ENCODE measurements around the gene TYMP. TPM values are rescaled to one million over a fixed set of nuclear protein-coding genes. Genes with fewer than 3 reads are reported as not detected.

TYMP gene
- total and polyA plus RNA-seq, 8 donors, result 14.3 to 162 (median 70.2) TPM

DNA sequence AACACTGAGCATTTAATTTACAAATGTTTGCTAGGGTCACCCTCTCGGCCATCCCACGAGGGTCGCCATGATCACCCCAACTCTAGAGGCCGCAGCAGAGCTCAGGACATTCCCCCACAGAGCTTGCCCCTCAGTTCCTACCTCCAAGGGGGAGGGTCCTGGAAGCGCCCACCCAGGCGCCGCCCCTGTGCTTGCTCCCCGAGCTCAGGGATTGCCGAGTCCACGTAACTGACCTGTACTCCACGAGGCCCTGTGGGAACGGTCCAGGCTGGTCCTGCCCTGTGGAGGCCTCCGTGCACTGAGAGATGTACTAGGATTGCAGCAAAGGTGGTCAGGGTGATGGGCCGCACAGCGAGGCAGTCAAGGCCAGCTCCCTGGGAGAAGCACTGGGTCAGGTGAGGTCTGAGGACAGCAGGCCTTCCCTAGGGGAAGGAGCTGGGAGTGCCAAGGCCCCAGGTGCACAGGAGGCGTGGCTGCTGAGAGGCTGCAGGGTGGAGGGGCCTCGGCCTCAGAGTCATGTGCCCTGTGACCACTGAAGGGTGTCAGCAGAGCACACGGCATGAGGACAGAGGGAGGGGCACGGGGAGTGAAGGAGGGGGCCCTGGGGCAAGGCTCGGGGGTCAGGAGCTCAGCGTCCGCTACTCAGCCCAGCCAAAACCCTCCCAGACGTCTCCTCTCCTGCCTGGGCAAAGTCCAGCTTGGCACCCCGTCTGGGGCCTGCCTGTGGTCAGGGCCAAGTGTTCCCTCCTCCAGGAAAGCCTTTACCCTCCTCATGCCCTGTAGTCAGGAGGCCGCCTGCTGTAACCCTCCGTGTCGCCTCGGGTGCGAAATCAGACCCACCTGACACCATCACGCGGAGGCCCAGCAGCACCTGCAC lies 45.6 kb downstream of the TYMP start:
- DNase-seq, result peak; percentile 81 to 90
- H3K4me3 ChIP-seq, result no peak overlapping the region
- peaks cover 7 to 91% (median 29%) of the 10 kb centered on the region in 3 donors for H3K27me3 ChIP-seq
- peak overlapping the region in 4 of 5 donors; percentile 30 to 74 (median 56) for H3K27ac ChIP-seq
- intact Hi-C loops (cut with DNase I; ENCODE audit: low total_unique reads), result no loop called here
- WGBS, 5 donors, result 45 to 72% (median 56%) methylated on average over 23 to 31 of the region's 31 CpGs
- H3K4me1 ChIP-seq, result peaks cover 24 to 51% (median 46%) of the 10 kb centered on the region in 4 donors
- no peaks in the 10 kb centered on the region for H3K36me3 ChIP-seq
- TF ChIP-seq, protein P1, sequence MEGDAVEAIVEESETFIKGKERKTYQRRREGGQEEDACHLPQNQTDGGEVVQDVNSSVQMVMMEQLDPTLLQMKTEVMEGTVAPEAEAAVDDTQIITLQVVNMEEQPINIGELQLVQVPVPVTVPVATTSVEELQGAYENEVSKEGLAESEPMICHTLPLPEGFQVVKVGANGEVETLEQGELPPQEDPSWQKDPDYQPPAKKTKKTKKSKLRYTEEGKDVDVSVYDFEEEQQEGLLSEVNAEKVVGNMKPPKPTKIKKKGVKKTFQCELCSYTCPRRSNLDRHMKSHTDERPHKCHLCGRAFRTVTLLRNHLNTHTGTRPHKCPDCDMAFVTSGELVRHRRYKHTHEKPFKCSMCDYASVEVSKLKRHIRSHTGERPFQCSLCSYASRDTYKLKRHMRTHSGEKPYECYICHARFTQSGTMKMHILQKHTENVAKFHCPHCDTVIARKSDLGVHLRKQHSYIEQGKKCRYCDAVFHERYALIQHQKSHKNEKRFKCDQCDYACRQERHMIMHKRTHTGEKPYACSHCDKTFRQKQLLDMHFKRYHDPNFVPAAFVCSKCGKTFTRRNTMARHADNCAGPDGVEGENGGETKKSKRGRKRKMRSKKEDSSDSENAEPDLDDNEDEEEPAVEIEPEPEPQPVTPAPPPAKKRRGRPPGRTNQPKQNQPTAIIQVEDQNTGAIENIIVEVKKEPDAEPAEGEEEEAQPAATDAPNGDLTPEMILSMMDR (IDR thresholded peaks at IDR 0.05), result no peak
- TF ChIP-seq EP300 (IDR thresholded peaks at IDR 0.05), result no peak
- TF ChIP-seq POLR2A (IDR thresholded peaks at IDR 0.05), result no peak
- TF ChIP-seq POLR2AphosphoS5 (IDR thresholded peaks at IDR 0.05), result no peak
- no peaks in the 10 kb centered on the region for H3K9me3 ChIP-seq

DNA sequence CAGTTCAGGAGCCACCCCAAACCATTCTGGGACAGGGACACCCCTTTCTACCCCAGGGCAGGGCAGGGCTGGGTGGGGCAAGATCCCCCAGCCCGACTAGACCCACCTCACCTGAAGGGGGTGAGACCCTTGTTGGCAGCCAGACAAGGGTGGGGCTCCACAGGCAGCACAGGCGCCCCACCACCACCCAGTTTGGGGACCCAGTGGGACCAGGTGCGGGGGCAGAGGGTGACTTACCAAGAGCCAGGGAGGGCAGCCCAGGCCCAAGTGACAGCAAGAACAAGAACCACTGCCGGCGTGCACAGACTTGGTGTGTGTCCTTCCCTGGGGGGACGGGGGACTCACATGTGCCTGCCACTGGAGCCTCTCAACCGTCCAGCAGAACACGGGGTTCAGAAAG lies 46.3 kb downstream of the TYMP start:
- Histone ChIP-seq H3K36me3 (no peaks in the 10 kb centered on the region), H3K27me3 (peaks cover 7 to 92% (median 29%) of the 10 kb centered on the region in 3 donors), H3K4me3 (no peak overlapping the region), H3K9me3 (no peaks in the 10 kb centered on the region), H3K4me1 (peaks cover 24 to 51% (median 46%) of the 10 kb centered on the region in 4 donors), H3K27ac (peak overlapping the region in 3 of 5 donors; percentile 30 to 74 (median 60))
- intact Hi-C loops (cut with DNase I; ENCODE audit: low total_unique reads), result no loop called here
- DNase-seq, result no peak
- TF ChIP-seq, protein P1 (IDR thresholded peaks at IDR 0.05), result no peak
- no peak for TF ChIP-seq EP300 (IDR thresholded peaks at IDR 0.05)
- TF ChIP-seq POLR2A (IDR thresholded peaks at IDR 0.05), result no peak
- TF ChIP-seq POLR2AphosphoS5 (IDR thresholded peaks at IDR 0.05), result no peak
- 80 to 87% (median 85%) methylated on average over 7 to 8 of the region's 8 CpGs for WGBS, 5 donors

DNA sequence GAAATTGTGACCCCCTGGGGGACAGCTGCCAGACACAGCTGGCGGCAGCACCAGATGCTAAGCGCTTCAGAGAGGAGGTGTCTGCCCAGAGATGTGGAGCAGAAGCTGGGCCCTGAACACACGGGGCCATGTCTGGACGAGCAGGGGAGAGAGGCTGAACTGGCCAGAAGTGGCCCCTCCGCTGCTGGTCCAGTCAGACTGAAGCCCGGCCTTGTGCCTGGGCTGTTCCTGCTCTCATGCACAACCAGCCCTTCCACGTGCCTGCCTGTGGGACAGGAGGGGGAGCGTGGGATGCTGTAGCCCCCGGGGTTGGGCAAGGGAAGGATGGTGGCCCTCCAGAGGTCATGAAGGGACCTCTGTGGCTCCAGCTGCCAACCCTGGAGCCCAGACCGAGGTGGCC lies 46.7 kb downstream of the TYMP start:
- DNase-seq, result no peak
- H3K36me3 ChIP-seq, result no peaks in the 10 kb centered on the region
- WGBS, 5 donors, result 67 to 87% (median 70%) methylated on average over 3 to 10 of the region's 10 CpGs
- no peaks in the 10 kb centered on the region for H3K9me3 ChIP-seq
- peaks cover 24 to 51% (median 46%) of the 10 kb centered on the region in 4 donors for H3K4me1 ChIP-seq
- intact Hi-C loops (cut with DNase I; ENCODE audit: low total_unique reads), result no loop called here
- H3K4me3 ChIP-seq, result peak overlapping the region in 1 of 4 donors; percentile 63
- H3K27me3 ChIP-seq, result peaks cover 7 to 89% (median 29%) of the 10 kb centered on the region in 3 donors
- peak overlapping the region in 2 of 5 donors; percentile 60 to 74 for H3K27ac ChIP-seq
- TF ChIP-seq POLR2A (IDR thresholded peaks at IDR 0.05) (no peak), EP300 (IDR thresholded peaks at IDR 0.05) (no peak), POLR2AphosphoS5 (IDR thresholded peaks at IDR 0.05) (no peak)
- TF ChIP-seq, protein P1 (IDR thresholded peaks at IDR 0.05), result no peak

DNA sequence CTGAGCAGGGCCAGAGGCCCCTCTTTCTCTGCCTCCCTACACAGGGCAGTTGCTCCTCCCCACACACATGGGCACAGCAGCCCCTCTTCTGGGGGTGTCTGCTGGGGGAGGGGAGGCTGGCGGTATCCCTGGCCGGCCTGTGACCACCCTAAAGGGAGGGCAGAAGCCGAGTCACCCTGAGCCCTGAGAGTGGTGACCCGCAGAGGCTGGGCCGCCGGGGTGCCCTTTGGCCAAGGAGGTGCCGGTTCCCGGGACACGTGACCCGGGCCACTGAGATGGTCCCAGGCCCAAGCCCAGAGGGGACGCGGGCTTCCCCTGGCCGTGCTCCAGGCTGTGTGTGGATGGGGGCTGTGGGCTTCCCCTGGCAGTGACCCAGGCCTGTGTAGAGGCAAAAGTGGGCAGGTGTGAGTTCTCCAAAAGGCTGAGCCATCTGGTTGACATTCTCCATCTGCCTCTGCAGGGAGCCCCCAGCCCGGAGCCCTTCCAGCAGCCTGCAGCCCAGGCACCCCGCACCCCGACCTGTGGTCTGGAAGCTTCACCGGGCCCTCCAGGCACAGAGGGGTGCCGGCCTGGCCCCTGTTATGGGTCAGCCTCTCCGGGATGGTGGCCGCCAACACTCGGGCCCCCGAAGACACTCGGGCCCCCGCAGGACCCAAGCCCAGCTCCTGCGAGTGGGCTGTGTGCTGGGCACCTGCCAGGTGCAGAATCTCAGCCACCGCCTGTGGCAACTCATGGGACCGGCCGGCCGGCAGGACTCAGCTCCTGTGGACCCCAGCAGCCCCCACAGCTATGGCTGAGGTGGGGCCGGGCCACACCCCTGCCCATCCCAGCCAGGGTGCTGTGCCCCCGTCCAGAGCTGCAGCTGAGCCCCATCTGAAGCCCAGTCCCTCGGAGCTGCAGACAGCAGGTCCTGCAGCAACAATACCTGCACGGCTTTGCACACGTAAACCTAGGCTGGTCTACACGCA lies 47.4 kb downstream of the TYMP start:
- Histone ChIP-seq H3K4me1 (peaks cover 24 to 51% (median 46%) of the 10 kb centered on the region in 4 donors), H3K27me3 (peaks cover 7 to 82% (median 29%) of the 10 kb centered on the region in 3 donors), H3K9me3 (no peaks in the 10 kb centered on the region), H3K27ac (peak overlapping the region in 4 of 5 donors; percentile 30 to 74 (median 67)), H3K4me3 (peak overlapping the region; percentile 46 to 63 (median 56)), H3K36me3 (no peaks in the 10 kb centered on the region)
- intact Hi-C loops (cut with DNase I; ENCODE audit: low total_unique reads), result no loop called here
- TF ChIP-seq, protein P1 (IDR thresholded peaks at IDR 0.05), result no peak
- TF ChIP-seq POLR2AphosphoS5 (IDR thresholded peaks at IDR 0.05) (no peak), EP300 (IDR thresholded peaks at IDR 0.05) (no peak), POLR2A (IDR thresholded peaks at IDR 0.05) (no peak)
- no peak for DNase-seq
- WGBS, 5 donors, result 41 to 59% (median 53%) methylated on average over 10 to 35 of the region's 35 CpGs
